ENCODE measurements around the gene SVBP. TPM values are rescaled to one million over a fixed set of nuclear protein-coding genes. Genes with fewer than 3 reads are reported as not detected.
A peak's percentile ranks its signal among the peaks of the same experiment; 100 is the strongest.
"Not testable (repeated sequence)": the region's sequence is repeated elsewhere in the genome, so short reads cannot be mapped to it uniquely, and the experiment has no call there.

SVBP gene, protein sequence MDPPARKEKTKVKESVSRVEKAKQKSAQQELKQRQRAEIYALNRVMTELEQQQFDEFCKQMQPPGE
- total RNA-seq = 10 to 100 TPM; 15.5 to 26.4 (median 24.9) TPM

DNA sequence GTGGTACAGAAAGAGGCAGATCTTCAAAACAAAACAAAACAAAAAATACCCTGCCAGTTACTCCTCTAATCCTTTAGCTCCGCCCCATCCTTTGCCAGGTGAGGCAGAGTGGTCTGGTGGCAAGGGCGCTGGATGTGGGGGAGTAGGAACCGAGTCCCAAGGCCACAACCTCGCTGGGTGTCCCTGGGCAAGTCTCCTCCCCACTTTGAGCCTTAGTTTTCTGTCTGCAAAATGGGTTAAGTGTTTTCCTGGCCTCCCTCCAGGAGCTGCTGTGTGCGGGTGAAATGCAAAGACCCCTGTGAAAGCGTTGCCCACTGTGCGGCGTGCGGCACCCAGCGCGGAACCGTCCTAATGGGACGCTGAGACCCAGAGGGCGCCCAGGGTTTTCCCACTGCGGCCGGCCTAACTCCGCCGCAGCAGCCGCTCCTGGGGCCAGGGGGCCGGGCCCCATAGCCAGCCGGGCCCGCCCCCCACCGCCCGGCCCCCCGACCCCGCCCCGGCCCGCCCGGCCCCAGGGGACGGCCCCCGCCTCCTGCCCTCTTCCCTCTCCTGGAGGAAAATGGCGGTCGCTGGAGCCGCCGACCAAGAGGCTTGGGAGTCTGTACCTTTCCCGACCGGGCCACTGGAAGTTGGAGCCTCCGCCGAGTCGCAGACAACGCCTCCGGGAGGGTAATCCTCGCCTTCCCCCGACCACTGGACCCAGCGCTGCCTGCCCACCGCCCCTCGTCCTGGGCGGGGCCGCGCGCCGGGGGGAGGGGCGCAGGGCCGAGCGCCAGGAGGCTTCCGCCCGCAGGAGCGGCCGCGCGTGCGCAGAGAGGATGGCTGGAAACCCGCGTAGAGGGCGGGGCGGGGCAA, at the start of gene SVBP, which contains the start of gene ERMAP:
TSS of gene SVBP (minus strand) at position 813 of the 855 bp plus-strand sequence. CDS start 853 bp downstream, outside the sequence.
TSS of gene ERMAP (plus strand) at position 538 of the 855 bp plus-strand sequence. CDS start 13,327 bp downstream, outside the sequence.
- H3K4me3 ChIP-seq = peak within 1 kb of the TSS; percentile 65 to 95 (median 76)
- ATAC-seq = peak; percentile 97
- DNase-seq = peak; percentile 84 to 87
- peaks cover 2 to 20% of the 10 kb centered on the region in 2 donors for H3K4me1 ChIP-seq
- in situ Hi-C loops (cut with MboI; ENCODE audit: low sequenced_read_pairs in 4 of 4) = no loop called here
- intact Hi-C loops (cut with DNase I; ENCODE audit: low total_unique reads) = loop anchor here (1.0 to 10.0 kb wide), 5 partner anchors 29 to 354 kb away; partner anchors contain the start of genes C1orf50, CCDC30, P3H1 and ZNF691
- TF ChIP-seq, protein P1, sequence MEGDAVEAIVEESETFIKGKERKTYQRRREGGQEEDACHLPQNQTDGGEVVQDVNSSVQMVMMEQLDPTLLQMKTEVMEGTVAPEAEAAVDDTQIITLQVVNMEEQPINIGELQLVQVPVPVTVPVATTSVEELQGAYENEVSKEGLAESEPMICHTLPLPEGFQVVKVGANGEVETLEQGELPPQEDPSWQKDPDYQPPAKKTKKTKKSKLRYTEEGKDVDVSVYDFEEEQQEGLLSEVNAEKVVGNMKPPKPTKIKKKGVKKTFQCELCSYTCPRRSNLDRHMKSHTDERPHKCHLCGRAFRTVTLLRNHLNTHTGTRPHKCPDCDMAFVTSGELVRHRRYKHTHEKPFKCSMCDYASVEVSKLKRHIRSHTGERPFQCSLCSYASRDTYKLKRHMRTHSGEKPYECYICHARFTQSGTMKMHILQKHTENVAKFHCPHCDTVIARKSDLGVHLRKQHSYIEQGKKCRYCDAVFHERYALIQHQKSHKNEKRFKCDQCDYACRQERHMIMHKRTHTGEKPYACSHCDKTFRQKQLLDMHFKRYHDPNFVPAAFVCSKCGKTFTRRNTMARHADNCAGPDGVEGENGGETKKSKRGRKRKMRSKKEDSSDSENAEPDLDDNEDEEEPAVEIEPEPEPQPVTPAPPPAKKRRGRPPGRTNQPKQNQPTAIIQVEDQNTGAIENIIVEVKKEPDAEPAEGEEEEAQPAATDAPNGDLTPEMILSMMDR (IDR thresholded peaks at IDR 0.05 in 4 of 5, conservative IDR thresholded peaks at IDR 0.05 in 1 of 5) = no peak
- no peak for TF ChIP-seq POLR2A (IDR thresholded peaks at IDR 0.05)
- no peaks in the 10 kb centered on the region for H3K36me3 ChIP-seq
- H3K27me3 ChIP-seq = no peaks in the 10 kb centered on the region
- no peaks in the 10 kb centered on the region for H3K9me3 ChIP-seq
- peak within 1 kb of the TSS; percentile 88 to 100 (median 96) for H3K27ac ChIP-seq

DNA sequence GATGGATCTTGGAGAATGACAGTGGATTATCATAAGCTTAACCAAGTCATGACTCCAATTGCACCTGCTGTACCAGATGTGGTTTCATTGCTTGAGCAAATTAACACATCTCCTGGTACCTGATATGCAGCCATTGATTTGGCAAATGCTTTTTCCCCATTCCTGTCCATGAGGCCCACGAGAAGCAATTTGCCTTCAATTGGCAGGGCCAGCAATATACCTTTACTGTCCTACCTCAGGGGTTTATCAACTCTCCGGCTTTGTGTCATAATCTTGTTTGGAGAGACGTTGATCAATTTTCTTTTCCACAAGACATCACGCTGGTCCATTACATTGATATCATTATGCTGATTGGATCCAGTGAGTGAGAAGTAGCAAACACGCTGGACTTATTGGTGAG, 49.4 kb upstream of the SVBP start:
- DNase-seq = no peak
- H3K27ac ChIP-seq = no peak overlapping the region

DNA sequence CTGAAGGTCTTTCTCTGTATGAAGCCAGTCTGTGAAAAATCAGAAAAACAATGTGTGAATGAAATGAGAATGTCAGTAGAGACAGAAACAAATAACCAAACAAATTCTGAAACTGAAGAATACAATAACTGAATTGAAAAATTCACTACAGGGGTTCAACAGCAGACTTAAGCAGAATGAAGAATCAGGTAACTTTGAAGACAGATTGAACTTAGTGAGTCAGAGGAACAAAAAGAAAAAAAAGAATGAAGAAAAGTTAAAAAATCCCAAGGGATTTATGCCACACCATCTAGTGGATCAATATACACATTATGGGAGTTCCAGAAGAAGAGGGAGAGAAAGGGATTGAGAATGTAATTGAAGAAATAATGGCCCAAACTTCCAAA, 43.8 kb upstream of the SVBP start:
- intact Hi-C loops (cut with DNase I; ENCODE audit: low total_unique reads) = no loop called here
- in situ Hi-C loops (cut with MboI; ENCODE audit: low sequenced_read_pairs in 4 of 4) = no loop called here
- Histone ChIP-seq H3K4me3 (no peak overlapping the region), H3K27ac (no peak overlapping the region), H3K9me3 (no peaks in the 10 kb centered on the region), H3K27me3 (peaks cover 0 to 7% (median 7%) of the 10 kb centered on the region in 3 donors), H3K4me1 (no peaks in the 10 kb centered on the region), H3K36me3 (no peaks in the 10 kb centered on the region)
- ATAC-seq (no peak), DNase-seq (no peak)
- TF ChIP-seq, protein P1 (IDR thresholded peaks at IDR 0.05 in 4 of 5, conservative IDR thresholded peaks at IDR 0.05 in 1 of 5) = no peak
- TF ChIP-seq POLR2A (IDR thresholded peaks at IDR 0.05) = no peak

More for the DNA sequence above, 49.4 kb upstream of the SVBP start:
- no peak overlapping the region for H3K4me3 ChIP-seq
- intact Hi-C loops (cut with DNase I; ENCODE audit: low total_unique reads) = no loop called here
- in situ Hi-C loops (cut with MboI; ENCODE audit: low sequenced_read_pairs in 4 of 4) = no loop called here
- no peak for ATAC-seq
- no peaks in the 10 kb centered on the region for H3K36me3 ChIP-seq
- H3K27me3 ChIP-seq = peaks cover 0 to 7% (median 3%) of the 10 kb centered on the region in 3 donors
- no peaks in the 10 kb centered on the region for H3K9me3 ChIP-seq
- no peaks in the 10 kb centered on the region for H3K4me1 ChIP-seq
- TF ChIP-seq POLR2A (IDR thresholded peaks at IDR 0.05) = no peak

DNA sequence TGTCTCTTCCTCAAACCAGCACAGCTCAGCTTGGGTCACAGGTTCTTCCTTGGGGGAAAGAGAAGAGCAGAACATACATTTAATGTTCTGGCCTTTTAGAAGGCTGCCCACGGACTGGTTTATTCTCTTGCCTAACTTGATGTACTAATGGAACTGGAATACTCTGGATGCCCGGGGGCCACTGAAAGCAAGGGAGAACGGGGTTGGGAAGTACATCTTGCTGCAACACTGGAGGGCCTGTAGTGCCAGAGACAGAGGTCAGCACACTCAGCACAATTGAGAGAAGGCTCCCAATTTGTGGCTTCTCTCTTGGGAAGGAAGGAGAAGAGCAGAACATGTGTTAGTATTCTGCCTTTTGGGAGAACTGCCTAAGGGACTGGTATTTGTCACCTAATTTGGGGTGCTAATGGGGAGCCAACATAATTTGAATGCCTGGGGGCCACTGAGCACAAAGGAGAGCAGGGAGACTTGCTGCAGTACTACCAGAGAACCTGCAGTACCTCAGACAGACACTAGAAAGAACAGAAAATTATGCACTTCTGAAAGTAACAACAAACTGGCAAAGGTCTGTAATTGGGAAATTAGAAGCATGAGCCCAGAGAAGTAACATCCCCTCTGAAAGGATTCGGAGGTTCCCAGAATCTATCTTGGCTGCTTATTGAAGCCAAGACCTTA, 43.3 kb upstream of the SVBP start:
- Histone ChIP-seq H3K27me3 (peaks cover 0 to 7% (median 7%) of the 10 kb centered on the region in 3 donors), H3K4me3 (no peak overlapping the region), H3K27ac (no peak overlapping the region), H3K4me1 (no peaks in the 10 kb centered on the region), H3K9me3 (no peaks in the 10 kb centered on the region), H3K36me3 (no peaks in the 10 kb centered on the region)
- intact Hi-C loops (cut with DNase I; ENCODE audit: low total_unique reads) = no loop called here
- in situ Hi-C loops (cut with MboI; ENCODE audit: low sequenced_read_pairs in 4 of 4) = no loop called here
- TF ChIP-seq, protein P1 (IDR thresholded peaks at IDR 0.05 in 4 of 5, conservative IDR thresholded peaks at IDR 0.05 in 1 of 5) = no peak
- TF ChIP-seq POLR2A (IDR thresholded peaks at IDR 0.05) = no peak
- DNase-seq (no peak), ATAC-seq (no peak)

DNA sequence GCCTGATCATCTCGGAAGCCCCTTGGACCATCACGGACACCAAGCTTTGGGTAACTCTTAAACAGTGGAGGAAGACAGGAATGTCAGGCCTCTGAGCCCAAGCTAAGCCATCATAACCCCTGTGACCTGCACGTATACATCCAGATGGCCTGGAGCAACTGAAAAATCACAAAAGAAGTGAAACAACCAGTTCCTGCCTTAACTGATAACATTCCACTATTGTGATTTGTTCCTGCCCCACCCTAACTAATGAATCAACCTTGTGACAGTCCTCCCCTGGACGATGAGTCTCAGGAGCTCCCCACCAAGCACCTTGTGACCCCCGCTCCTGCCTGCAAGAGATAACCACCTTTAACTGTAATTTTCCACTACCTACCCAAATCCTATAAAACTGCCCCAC, 42.2 kb upstream of the SVBP start:
- intact Hi-C loops (cut with DNase I; ENCODE audit: low total_unique reads); H3K27ac ChIP-seq; ATAC-seq; in situ Hi-C loops (cut with MboI; ENCODE audit: low sequenced_read_pairs in 4 of 4); H3K9me3 ChIP-seq; H3K4me3 ChIP-seq; H3K4me1 ChIP-seq; H3K27me3 ChIP-seq; DNase-seq; H3K36me3 ChIP-seq: not testable (repeated sequence)

DNA sequence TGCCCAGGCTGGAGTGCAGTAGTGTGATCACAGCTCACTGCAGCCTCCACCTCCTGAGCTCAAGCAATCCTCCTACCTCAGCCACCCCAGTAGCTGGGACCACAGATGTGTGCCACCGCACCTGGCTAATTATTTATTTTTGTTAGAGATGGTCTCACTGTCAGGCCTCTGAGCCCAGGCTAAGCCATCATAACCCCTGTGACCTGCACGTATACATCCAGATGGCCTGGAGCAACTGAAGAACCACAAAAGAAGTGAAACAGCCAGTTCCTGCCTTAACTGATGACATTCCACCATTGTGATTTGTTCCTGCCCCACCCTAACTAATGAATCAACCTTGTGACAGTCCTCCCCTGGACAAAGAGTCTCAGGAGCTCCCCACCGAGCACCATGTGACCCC, 39.4 kb upstream of the SVBP start:
- in situ Hi-C loops (cut with MboI; ENCODE audit: low sequenced_read_pairs in 4 of 4); H3K27ac ChIP-seq; H3K27me3 ChIP-seq; ATAC-seq; DNase-seq; H3K9me3 ChIP-seq; intact Hi-C loops (cut with DNase I; ENCODE audit: low total_unique reads); H3K4me1 ChIP-seq; H3K36me3 ChIP-seq; H3K4me3 ChIP-seq: not testable (repeated sequence)
